Neural progenitor cell (in vitro differentiated cells): Measurements from ENCODE around the gene METTL1. TPM values are rescaled to one million over a fixed set of nuclear protein-coding genes. Genes with fewer than 3 reads are reported as not detected.

ENCODE experiments used
- DNase-seq: peaks from one replicate; pipeline ENCODE4 v3.0.0-alpha.2; 2016; ENCODE audit warnings: low spot score
- H2AFZ ChIP-seq: fragments of 200-600 bp; sonication (generic); replicated peaks from 2 replicates; pipeline ENCODE4 v1.6.1; 2016; ENCODE audit warnings: antibody characterized with exemption
- H3F3A ChIP-seq: fragments of 200-600 bp; sonication (generic); 2 replicates; pipeline ENCODE4 v1.6.1; 2016; ENCODE audit warnings: antibody characterized with exemption, low read depth
- H3K27ac ChIP-seq: fragments of 200-600 bp; sonication (generic); 2 replicates; pipeline ENCODE4 v1.5.1; 2016; ENCODE audit warnings: mild to moderate bottlenecking
- H3K27me3 ChIP-seq: fragments of 200-600 bp; sonication (generic); 2 replicates; pipeline ENCODE4 v1.6.1; 2016; ENCODE audit warnings: mild to moderate bottlenecking, moderate library complexity
- H3K36me3 ChIP-seq: fragments of 200-600 bp; sonication (generic); 2 replicates; pipeline ENCODE4 v1.5.1; 2016
- H3K4me1 ChIP-seq: fragments of 200-600 bp; sonication (generic); 2 replicates; pipeline ENCODE4 v1.6.1; 2016; ENCODE audit warnings: mixed run types
- H3K4me2 ChIP-seq: fragments of 200-600 bp; sonication (generic); 2 replicates; pipeline ENCODE4 v1.6.1; 2016
- H3K4me3 ChIP-seq: fragments of 200-600 bp; sonication (generic); 2 replicates; pipeline ENCODE4 v1.5.1; 2016
- H3K79me2 ChIP-seq: fragments of 200-600 bp; sonication (generic); 2 replicates; pipeline ENCODE4 v1.6.1; 2016; ENCODE audit warnings: low read depth
- H3K9ac ChIP-seq: fragments of 200-600 bp; sonication (generic); 2 replicates; pipeline ENCODE4 v1.6.1; 2016
- H3K9me3 ChIP-seq: fragments of 200-600 bp; sonication (generic); 2 replicates; pipeline ENCODE4 v1.5.1; 2016; ENCODE audit warnings: low read depth
- H4K20me1 ChIP-seq: fragments of 200-600 bp; sonication (generic); 2 replicates; pipeline ENCODE4 v1.6.1; 2016; ENCODE audit warnings: low read depth
- H3K27ac Mint-ChIP-seq: 3 replicates; pipeline ENCODE4 v1.8.0; 2021; ENCODE audit warnings: mixed read lengths
- H3K27me3 Mint-ChIP-seq: 2 replicates; pipeline ENCODE4 v1.8.0; 2022; ENCODE audit warnings: low read depth, mild to moderate bottlenecking, inconsistent platforms, moderate library complexity, mixed read lengths; ENCODE audit not compliant: insufficient read depth
- H3K36me3 Mint-ChIP-seq: 3 replicates; pipeline ENCODE4 v1.8.0; 2021; ENCODE audit warnings: mixed read lengths
- H3K4me1 Mint-ChIP-seq: 3 replicates; pipeline ENCODE4 v1.8.0; 2021; ENCODE audit warnings: mixed read lengths
- H3K4me3 Mint-ChIP-seq: 3 replicates; pipeline ENCODE4 v1.8.0; 2021; ENCODE audit warnings: mild to moderate bottlenecking, moderate library complexity, mixed read lengths
- H3K9me3 Mint-ChIP-seq: 3 replicates; pipeline ENCODE4 v1.8.0; 2020; ENCODE audit warnings: mixed read lengths
- CTCF ChIP-seq: fragments of 200-600 bp; sonication (generic); IDR thresholded peaks from 2 replicates; pipeline ENCODE4 v1.5.1; 2017; ENCODE audit warnings: antibody characterized with exemption, mild to moderate bottlenecking
- EZH2 ChIP-seq: fragments of 200-600 bp; sonication (generic); IDR thresholded peaks from 2 replicates; pipeline ENCODE4 v1.6.1; 2017; ENCODE audit warnings: antibody characterized with exemption, mild to moderate bottlenecking, moderate library complexity
- EZH2phosphoT487 ChIP-seq: fragments of 200-600 bp; sonication (generic); IDR thresholded peaks from 2 replicates; pipeline ENCODE4 v1.6.1; 2017; ENCODE audit warnings: antibody characterized with exemption
- total RNA-seq: library from RNA; depleted of rRNA; stranded (reverse); fragments of >200 nt; gene quantifications from 2 replicates; pipeline ENCODE4 v1.2.3, GENCODE V29; 2015; ENCODE audit warnings: low replicate concordance

The METTL1 gene
- total RNA-seq, 1 donor from 2014 or later = 5.6 TPM

DNA sequence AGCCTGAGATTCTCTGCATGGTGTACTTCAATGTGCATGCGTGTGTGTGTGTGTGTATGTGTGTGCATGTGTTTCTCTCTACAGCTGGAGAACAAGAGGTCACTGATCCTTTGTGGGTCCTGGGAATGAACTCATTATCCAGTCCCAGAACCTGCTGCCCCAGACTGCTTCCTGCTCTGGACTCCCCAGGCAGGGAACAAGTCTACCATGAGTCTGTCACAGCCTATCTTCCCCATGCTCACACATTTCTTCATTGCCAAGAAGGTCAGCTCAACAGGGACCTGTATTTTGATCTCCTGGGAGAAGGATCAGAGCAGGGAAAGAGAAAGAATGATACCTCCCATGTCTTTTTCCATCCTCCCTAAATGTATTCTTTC lies 30.5 kb downstream of the METTL1 start:
- H3K4me1 ChIP-seq = peaks cover 24% of the 10 kb centered on the region
- no peaks in the 10 kb centered on the region for H3K36me3 ChIP-seq
- TF ChIP-seq EZH2 (no peak), EZH2phosphoT487 (no peak), CTCF (no peak)
- H3K27ac ChIP-seq = no peak overlapping the region
- H3K4me1 Mint-ChIP-seq = peaks cover 46% of the 10 kb centered on the region
- no peaks in the 10 kb centered on the region for H3K9me3 ChIP-seq
- peaks cover 51% of the 10 kb centered on the region for H3F3A ChIP-seq
- H2AFZ ChIP-seq = no peak overlapping the region
- no peak overlapping the region for H3K4me2 ChIP-seq
- no peak overlapping the region for H3K9ac ChIP-seq
- no peaks in the 10 kb centered on the region for H3K9me3 Mint-ChIP-seq
- H3K4me3 Mint-ChIP-seq = no peak overlapping the region
- peaks cover 10% of the 10 kb centered on the region for H3K79me2 ChIP-seq
- H3K27me3 ChIP-seq = peaks cover 75% of the 10 kb centered on the region
- peaks cover 5% of the 10 kb centered on the region for H3K36me3 Mint-ChIP-seq
- H3K27ac Mint-ChIP-seq = no peak overlapping the region
- H3K4me3 ChIP-seq = no peak overlapping the region
- peaks cover 21% of the 10 kb centered on the region for H3K27me3 Mint-ChIP-seq
- peaks cover 17% of the 10 kb centered on the region for H4K20me1 ChIP-seq
- DNase-seq = no peak

- Mint-ChIP-seq H3K4me1 (peaks cover 44% of the 10 kb centered on the region), H3K27me3 (peaks cover 24% of the 10 kb centered on the region), H3K4me3 (peak overlapping the region; percentile 68), H3K27ac (peak overlapping the region; percentile 35), H3K36me3 (no peaks in the 10 kb centered on the region), H3K9me3 (no peaks in the 10 kb centered on the region)
- Histone ChIP-seq H3K4me1 (peaks cover 25% of the 10 kb centered on the region), H3K9me3 (no peaks in the 10 kb centered on the region), H3K36me3 (no peaks in the 10 kb centered on the region), H3K4me2 (no peak overlapping the region), H4K20me1 (peaks cover 23% of the 10 kb centered on the region), H2AFZ (no peak overlapping the region), H3K4me3 (no peak overlapping the region), H3K9ac (no peak overlapping the region), H3K27me3 (peaks cover 81% of the 10 kb centered on the region), H3K27ac (no peak overlapping the region), H3F3A (peaks cover 51% of the 10 kb centered on the region), H3K79me2 (peaks cover 4% of the 10 kb centered on the region)
- TF ChIP-seq CTCF (no peak), EZH2 (no peak)
- no peak for DNase-seq
Observed at GRCh38 chr12:57740656-57741412, 31.1 kb downstream of the METTL1 start.

- Histone ChIP-seq H3K27ac (no peak overlapping the region), H2AFZ (no peak overlapping the region), H3K9ac (no peak overlapping the region), H4K20me1 (peaks cover 31% of the 10 kb centered on the region), H3K27me3 (peaks cover 89% of the 10 kb centered on the region), H3K36me3 (no peaks in the 10 kb centered on the region), H3K79me2 (no peaks in the 10 kb centered on the region), H3F3A (peaks cover 48% of the 10 kb centered on the region), H3K4me2 (peak overlapping the region; percentile 0), H3K4me3 (no peak overlapping the region), H3K4me1 (peaks cover 24% of the 10 kb centered on the region), H3K9me3 (no peaks in the 10 kb centered on the region)
- Mint-ChIP-seq H3K27ac (no peak overlapping the region), H3K4me3 (peak overlapping the region; percentile 92), H3K9me3 (no peaks in the 10 kb centered on the region), H3K27me3 (peaks cover 30% of the 10 kb centered on the region), H3K4me1 (peaks cover 46% of the 10 kb centered on the region), H3K36me3 (no peaks in the 10 kb centered on the region)
- DNase-seq = peak; percentile 23
- TF ChIP-seq EZH2phosphoT487 (no peak), CTCF (no peak), EZH2 (no peak)
Observed at GRCh38 chr12:57739914-57740538, 31.9 kb downstream of the METTL1 start.
